GM23338 (cell line): ENCODE results near the gene XPO4. TPM values are rescaled to one million over a fixed set of nuclear protein-coding genes. Genes with fewer than 3 reads are reported as not detected.
"Not testable (repeated sequence)": the region's sequence is repeated elsewhere in the genome, so short reads cannot be mapped to it uniquely, and the experiment has no call there.

Source experiments
- ATAC-seq: fragments of 200-7000 bp; cut with Tn5 transposase; 3 replicates; pipeline ENCODE4 v1.9.1; 2020
- DNase-seq: peaks from one replicate; pipeline ENCODE4 v3.0.0-alpha.2; 2015; ENCODE audit warnings: low spot score
- H2AFZ ChIP-seq: fragments of 200-600 bp; sonication (generic); 2 replicates; pipeline ENCODE4 v1.8.0; 2016; ENCODE audit warnings: antibody characterized with exemption, mild to moderate bottlenecking, moderate library complexity
- H3F3A ChIP-seq: fragments of 200-600 bp; sonication (generic); replicated peaks from 2 replicates; pipeline ENCODE4 v1.8.0; 2017; ENCODE audit warnings: antibody characterized with exemption, mixed run types, low read depth
- H3K27ac ChIP-seq: fragments of 200-600 bp; sonication (generic); 2 replicates; pipeline ENCODE4 v1.6.1; 2016; ENCODE audit warnings: low read depth
- H3K27me3 ChIP-seq: fragments of 200-600 bp; sonication (generic); 2 replicates; pipeline ENCODE4 v1.8.0; 2016; ENCODE audit warnings: mild to moderate bottlenecking, mixed run types, moderate library complexity; ENCODE audit not compliant: insufficient read depth
- H3K36me3 ChIP-seq: fragments of 200-600 bp; sonication (generic); 2 replicates; pipeline ENCODE4 v1.8.0; 2016; ENCODE audit warnings: mild to moderate bottlenecking; ENCODE audit not compliant: insufficient read depth
- H3K4me1 ChIP-seq: fragments of 200-600 bp; sonication (generic); 2 replicates; pipeline ENCODE4 v1.8.0; 2016; ENCODE audit warnings: mild to moderate bottlenecking, moderate library complexity; ENCODE audit not compliant: insufficient read depth
- H3K4me2 ChIP-seq: fragments of 200-600 bp; sonication (generic); 2 replicates; pipeline ENCODE4 v1.7.1; 2017; ENCODE audit warnings: mixed run types
- H3K4me3 ChIP-seq: fragments of 200-600 bp; sonication (generic); 2 replicates; pipeline ENCODE4 v1.6.1; 2016; ENCODE audit warnings: mixed run types
- H3K79me2 ChIP-seq: fragments of 200-600 bp; sonication (generic); replicated peaks from 2 replicates; pipeline ENCODE4 v1.8.0; 2017; ENCODE audit warnings: mild to moderate bottlenecking; ENCODE audit not compliant: insufficient read depth
- H3K9me2 ChIP-seq: fragments of 200-600 bp; sonication (generic); 2 replicates; pipeline ENCODE4 v1.8.0; 2017; ENCODE audit not compliant: insufficient read depth
- H4K20me1 ChIP-seq: fragments of 200-600 bp; sonication (generic); replicated peaks from 2 replicates; pipeline ENCODE4 v1.8.0; 2017; ENCODE audit warnings: mild to moderate bottlenecking; ENCODE audit not compliant: insufficient read depth
- H3K27ac Mint-ChIP-seq: 2 replicates; pipeline ENCODE4 v1.8.0; 2020; ENCODE audit warnings: inconsistent platforms, mild to moderate bottlenecking, moderate library complexity, mixed read lengths
- H3K27me3 Mint-ChIP-seq: 3 replicates; pipeline ENCODE4 v1.8.0; 2022; ENCODE audit warnings: low read depth, mild to moderate bottlenecking, moderate library complexity, mixed read lengths, inconsistent platforms; ENCODE audit not compliant: insufficient read depth, poor library complexity
- H3K36me3 Mint-ChIP-seq: 3 replicates; pipeline ENCODE4 v1.8.0; 2021; ENCODE audit warnings: low read depth, mild to moderate bottlenecking, inconsistent platforms, moderate library complexity, mixed read lengths
- H3K4me1 Mint-ChIP-seq: 3 replicates; pipeline ENCODE4 v1.8.0; 2020; ENCODE audit warnings: mild to moderate bottlenecking, inconsistent platforms, mixed read lengths
- H3K4me3 Mint-ChIP-seq: 3 replicates; pipeline ENCODE4 v1.8.0; 2021; ENCODE audit warnings: moderate library complexity, mild to moderate bottlenecking, inconsistent platforms, mixed read lengths
- H3K9me3 Mint-ChIP-seq: 3 replicates; pipeline ENCODE4 v1.8.0; 2020; ENCODE audit warnings: moderate library complexity, mild to moderate bottlenecking, inconsistent platforms, mixed read lengths
- CREB1 ChIP-seq: fragments of 250-450 bp; sonication (Bioruptor Pico); IDR thresholded peaks from 2 replicates; pipeline ENCODE4 v1.5.0; 2020; ENCODE audit warnings: low read depth, mild to moderate bottlenecking, moderate library complexity
- CTCF ChIP-seq, 2 experiments: fragments of 200-600 bp in 1 of 2; sonication (generic) in 1 of 2; conservative IDR thresholded peaks; 2 replicates each; pipeline versions ENCODE4 v1.5.1 to v1.6.1; 2016 to 2017; ENCODE audit warnings: antibody characterized with exemption in 2 of 2, low read depth in 2 of 2, mild to moderate bottlenecking in 2 of 2, moderate library complexity in 1 of 2
- ETS1 ChIP-seq: IDR thresholded peaks from 2 replicates; pipeline ENCODE4 v1.6.1; 2016; ENCODE audit warnings: antibody characterized with exemption
- EZH2 ChIP-seq: fragments of 200-600 bp; sonication (generic); IDR thresholded peaks from one replicate; pipeline ENCODE4 v1.8.0; 2017; ENCODE audit warnings: antibody characterized with exemption, mild to moderate bottlenecking, low read depth; ENCODE audit not compliant: unreplicated experiment
- NANOG ChIP-seq: IDR thresholded peaks from 2 replicates; pipeline ENCODE4 v1.6.1; 2016; ENCODE audit warnings: antibody characterized with exemption, borderline replicate concordance
- POLR2AphosphoS5 ChIP-seq: IDR thresholded peaks from 2 replicates; pipeline ENCODE4 v1.6.1; 2016; ENCODE audit warnings: antibody characterized with exemption, low read depth
- REST ChIP-seq: IDR thresholded peaks from one replicate; pipeline ENCODE4 v1.6.1; 2018; ENCODE audit warnings: antibody characterized with exemption; ENCODE audit not compliant: unreplicated experiment
- ZNF114 ChIP-seq: fragments of 250-450 bp; sonication (Bioruptor Pico); IDR thresholded peaks from 2 replicates; pipeline ENCODE4 v1.5.0; 2020; ENCODE audit warnings: mild to moderate bottlenecking, moderate library complexity
- ZNF331 ChIP-seq: fragments of 250-450 bp; sonication (Bioruptor Pico); IDR thresholded peaks from 2 replicates; pipeline ENCODE4 v1.5.0; 2020; ENCODE audit warnings: low read depth, mild to moderate bottlenecking, moderate library complexity
- ZNF462 ChIP-seq: fragments of 250-450 bp; sonication (Bioruptor Pico); IDR thresholded peaks from 2 replicates; pipeline ENCODE4 v1.5.0; 2020; ENCODE audit warnings: mild to moderate bottlenecking, moderate library complexity
- polyA plus RNA-seq: library from polyadenylated mRNA; unstranded; fragments of >200 nt; fragmentation: Nextera tagmentation; extraction: Ambion mirVana; gene quantifications from 2 replicates; pipeline ENCODE4 v1.2.1, GENCODE V29; 2016
- total RNA-seq: library from RNA; depleted of rRNA; stranded (reverse); fragments of >200 nt; shearing (Covaris generic); gene quantifications from 2 replicates; pipeline ENCODE4 v1.2.3, GENCODE V29; 2014

Gene XPO4
- total and polyA plus RNA-seq, 2 experiments from 2014 or later = 14.1 to 57.8 TPM

GRCh38 chr13:20921572-20921971 is 19.0 kb upstream of the XPO4 start:
- H3K27me3 ChIP-seq = no peaks in the 10 kb centered on the region
- peaks cover 6% of the 10 kb centered on the region; the same call in 1 of the 2 replicates for H3K4me1 ChIP-seq
- no peaks in the 10 kb centered on the region for H3K9me2 ChIP-seq
- H4K20me1 ChIP-seq = no peaks in the 10 kb centered on the region
- no peaks in the 10 kb centered on the region for H3K36me3 ChIP-seq
- H3K27ac ChIP-seq = no peak overlapping the region
- DNase-seq (no peak), ATAC-seq (no peak)
- H3K4me2 ChIP-seq = no peak overlapping the region
- no peaks in the 10 kb centered on the region for H3K79me2 ChIP-seq
- H3F3A ChIP-seq = no peaks in the 10 kb centered on the region
- Mint-ChIP-seq H3K4me1 (peaks cover 6% of the 10 kb centered on the region; the same call in 1 of the 3 replicates), H3K36me3 (no peaks in the 10 kb centered on the region), H3K9me3 (no peaks in the 10 kb centered on the region), H3K27me3 (no peaks in the 10 kb centered on the region), H3K27ac (no peak overlapping the region), H3K4me3 (no peak overlapping the region)
- no peak for TF ChIP-seq ZNF462 (CRISPR knock-in tag)
- no peak for TF ChIP-seq ZNF114 (CRISPR knock-in tag)
- no peak for TF ChIP-seq CREB1 (CRISPR knock-in tag)
- no peak for TF ChIP-seq NANOG
- TF ChIP-seq ETS1 = no peak
- TF ChIP-seq REST = no peak
- no peak for TF ChIP-seq EZH2
- TF ChIP-seq CTCF (conservative IDR thresholded peaks at IDR 0.05; ENCODE audit: low read depth in 2 of 2) = no peak
- no peak for TF ChIP-seq ZNF331 (CRISPR knock-in tag)
- TF ChIP-seq POLR2AphosphoS5 = no peak
- H2AFZ ChIP-seq = no peak overlapping the region
- H3K4me3 ChIP-seq = no peak overlapping the region

GRCh38 chr13:20915676-20916075 is 13.1 kb upstream of the XPO4 start:
- H3K4me2 ChIP-seq, H3K4me1 ChIP-seq, H3K9me2 ChIP-seq, H2AFZ ChIP-seq, H3K36me3 ChIP-seq, H3K4me1 Mint-ChIP-seq, DNase-seq, H3K27me3 Mint-ChIP-seq, H3K36me3 Mint-ChIP-seq, H3K27ac ChIP-seq, H4K20me1 ChIP-seq, H3K27ac Mint-ChIP-seq, H3K79me2 ChIP-seq, H3K4me3 ChIP-seq, H3F3A ChIP-seq, H3K27me3 ChIP-seq, H3K9me3 Mint-ChIP-seq, ATAC-seq, H3K4me3 Mint-ChIP-seq: not testable (repeated sequence)
